COLO829 (cell line): Measurements from ENCODE around the gene SLAMF7.

Experiments
- DNase-seq: peaks from one replicate; pipeline ENCODE4 v3.0.0; 2012; ENCODE audit warnings: low spot score

The SLAMF7 gene

GRCh38 chr1:160745551-160745950, 6.5 kb downstream of the SLAMF7 start:
- DNase-seq, result no peak

GRCh38 chr1:160746836-160747500, 7.9 kb downstream of the SLAMF7 start:
- DNase-seq, result no peak

GRCh38 chr1:160747717-160748116, 8.7 kb downstream of the SLAMF7 start:
- DNase-seq, result no peak

GRCh38 chr1:160748181-160748877, 9.3 kb downstream of the SLAMF7 start:
- no peak for DNase-seq

- no peak for DNase-seq
Measured at GRCh38 chr1:160748878-160749269, 9.8 kb downstream of the SLAMF7 start.

GRCh38 chr1:160750608-160751007, 11.6 kb downstream of the SLAMF7 start:
- no peak for DNase-seq

DNA sequence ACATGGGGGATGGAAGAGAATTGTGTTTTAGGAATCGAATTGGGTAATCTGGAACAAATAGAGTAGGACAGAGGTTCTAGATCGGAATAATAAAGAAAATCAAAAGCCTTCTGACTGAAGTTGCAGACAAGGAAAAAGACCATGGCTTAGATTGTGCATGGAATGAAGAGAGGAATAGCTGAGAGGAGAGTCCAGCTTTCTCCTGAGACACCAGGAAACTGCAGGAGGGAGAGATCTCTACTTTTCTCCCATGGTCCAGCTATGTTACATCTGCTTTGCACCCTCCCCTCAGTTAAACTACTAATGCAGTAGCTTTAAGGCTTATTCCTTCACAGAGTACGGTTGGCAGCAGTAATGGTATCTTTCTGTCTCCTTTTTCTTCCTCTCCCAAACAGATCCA, 13.4 kb downstream of the SLAMF7 start:
- no peak for DNase-seq

- DNase-seq, result no peak
Measured at GRCh38 chr1:160752924-160753323, 13.9 kb downstream of the SLAMF7 start.

DNA sequence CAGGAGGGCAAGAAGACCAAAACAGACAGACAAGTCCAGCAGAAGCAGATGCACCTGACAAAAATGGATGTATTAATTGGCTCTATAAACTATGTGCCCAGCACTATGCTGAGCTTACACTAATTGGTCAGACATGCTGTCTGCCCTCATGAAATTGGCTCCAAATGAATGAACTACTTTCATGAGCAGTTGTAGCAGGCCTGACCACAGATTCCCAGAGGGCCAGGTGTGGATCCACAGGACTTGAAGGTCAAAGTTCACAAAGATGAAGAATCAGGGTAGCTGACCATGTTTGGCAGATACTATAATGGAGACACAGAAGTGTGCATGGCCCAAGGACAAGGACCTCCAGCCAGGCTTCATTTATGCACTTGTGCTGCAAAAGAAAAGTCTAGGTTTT, 14.5 kb downstream of the SLAMF7 start:
- DNase-seq, result no peak

GRCh38 chr1:160755461-160755860, 16.4 kb downstream of the SLAMF7 start:
- no peak for DNase-seq

DNA sequence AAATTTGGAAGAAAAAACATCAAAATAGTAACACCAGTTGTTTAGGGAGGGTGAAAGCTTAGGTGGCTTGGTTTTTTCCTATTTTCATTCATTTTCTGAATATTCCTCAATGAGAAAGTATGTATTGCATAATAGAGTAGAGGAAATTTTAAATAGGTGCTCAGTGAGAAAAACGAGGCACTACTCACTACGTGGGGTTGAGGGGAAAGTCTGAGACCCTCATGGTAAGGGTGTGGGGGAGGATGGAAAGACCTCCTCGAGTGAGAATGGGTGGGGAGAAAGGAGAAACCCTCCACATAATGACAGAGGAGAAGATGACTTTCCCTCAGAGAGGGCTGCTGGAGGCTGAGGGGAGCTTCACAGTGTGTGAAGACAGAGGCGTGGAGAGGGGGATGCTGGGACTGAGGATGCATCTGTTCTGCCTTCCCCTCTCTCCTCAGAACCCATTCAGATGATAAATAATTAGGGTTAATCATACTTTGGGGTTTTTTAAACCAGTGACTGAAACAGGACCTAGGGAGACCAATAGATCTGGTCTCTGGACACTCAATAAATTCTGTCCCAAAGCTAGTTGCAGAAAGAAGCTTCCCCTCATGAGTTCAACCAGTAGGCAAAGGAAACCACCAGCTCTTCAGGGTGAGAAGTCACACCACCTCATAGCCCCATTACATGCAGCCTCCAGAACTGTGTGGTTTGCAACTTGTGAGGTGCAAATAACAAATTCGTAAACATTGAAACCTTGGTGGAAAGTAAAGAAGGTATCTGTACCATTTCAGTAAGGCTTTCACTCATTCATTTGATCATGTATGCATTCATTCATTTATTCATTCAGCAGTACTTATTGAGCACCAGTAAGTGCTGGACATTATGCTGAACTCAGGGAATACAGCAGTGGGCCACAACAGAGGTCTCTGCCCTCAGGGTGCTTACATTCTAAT, 17.1 kb downstream of the SLAMF7 start:
- no peak for DNase-seq

GRCh38 chr1:160756849-160757201, 17.8 kb downstream of the SLAMF7 start:
- DNase-seq, result no peak

DNA sequence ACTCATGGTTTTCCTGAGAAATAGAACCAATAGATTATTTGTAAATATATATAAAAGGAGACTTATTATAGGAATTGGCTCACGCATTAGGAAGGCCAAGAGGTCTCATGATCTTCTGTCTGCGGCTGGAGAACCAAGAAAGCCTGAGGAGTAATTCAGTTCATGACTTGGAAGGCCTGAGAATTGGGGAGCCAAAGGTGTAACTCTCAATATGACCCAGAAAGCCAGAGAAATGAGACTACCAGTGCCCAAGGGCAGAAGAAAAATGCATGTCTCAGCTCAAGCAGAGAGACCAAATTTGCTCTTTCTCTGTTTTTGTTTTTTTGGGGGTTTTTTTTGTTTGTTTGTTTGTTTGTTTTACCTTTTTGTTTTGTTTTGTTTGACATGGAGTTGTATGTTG, 19.5 kb downstream of the SLAMF7 start:
- no peak for DNase-seq

- DNase-seq, result no peak
Measured at GRCh38 chr1:160759740-160760139, 20.7 kb downstream of the SLAMF7 start.

GRCh38 chr1:160761046-160761445, 22.0 kb downstream of the SLAMF7 start:
- DNase-seq, result no peak

GRCh38 chr1:160761886-160762285, 22.8 kb downstream of the SLAMF7 start:
- DNase-seq, result no peak

- no peak for DNase-seq
Measured at GRCh38 chr1:160763993-160764392, 24.9 kb downstream of the SLAMF7 start.

GRCh38 chr1:160767395-160768294, 28.6 kb downstream of the SLAMF7 start:
- DNase-seq, result no peak

- no peak for DNase-seq
Measured at GRCh38 chr1:160768295-160768657, 29.2 kb downstream of the SLAMF7 start.

DNA sequence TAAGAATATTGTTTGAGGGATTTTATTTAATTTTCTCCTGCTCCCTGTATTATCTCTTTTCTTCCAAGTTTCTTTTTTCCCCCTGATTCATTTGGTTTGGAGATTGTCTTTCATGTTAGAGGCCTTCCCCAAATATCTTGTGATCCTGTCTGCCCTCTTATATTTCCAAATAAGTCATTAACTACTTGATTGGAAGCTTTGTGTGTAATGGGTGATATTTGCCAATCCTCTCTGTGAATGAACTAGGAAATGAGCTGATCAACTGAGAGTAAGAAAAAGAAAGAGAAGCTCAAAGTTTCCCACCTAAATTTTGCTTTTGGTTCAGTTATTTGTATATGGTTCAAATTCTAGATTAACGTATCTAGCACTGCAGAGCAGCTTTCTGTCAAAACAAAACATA, 33.3 kb downstream of the SLAMF7 start:
- DNase-seq, result no peak

DNA sequence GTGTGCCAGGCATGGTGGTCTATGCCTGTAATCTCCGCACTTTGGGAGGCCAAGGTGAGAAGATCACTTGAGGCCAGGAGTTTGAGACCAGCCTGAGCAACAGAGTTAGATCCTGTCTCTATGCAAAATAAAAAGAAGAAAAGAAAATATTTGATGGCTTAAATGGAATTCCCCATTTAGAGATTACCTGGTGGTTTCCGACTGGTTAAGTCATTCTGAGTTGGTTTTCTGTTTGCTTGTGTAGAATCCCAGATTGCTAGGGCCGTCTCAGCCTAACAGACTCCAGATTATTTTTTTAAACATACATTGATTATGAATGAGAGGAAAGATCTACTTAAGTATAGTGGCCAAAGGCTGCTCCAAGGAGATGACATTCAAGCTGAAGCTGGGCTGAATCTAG, 34.0 kb downstream of the SLAMF7 start:
- DNase-seq, result no peak
